Loucy (cell line): ENCODE measurements around the gene NUMBL.

Experiments
- EZH2phosphoT487 ChIP-seq: fragments of 200-600 bp; IDR thresholded peaks from 2 replicates; pipeline ENCODE4 v1.6.1; 2018; ENCODE audit warnings: antibody characterized with exemption, mild to moderate bottlenecking, moderate library complexity, borderline replicate concordance
- TF ChIP-seq, protein P1 (sequence below): fragments of 200-600 bp; sonication (generic); conservative IDR thresholded peaks from 2 replicates; pipeline ENCODE4 v1.5.1; 2014; ENCODE audit warnings: mild to moderate bottlenecking, antibody characterized with exemption, low read length

DNA sequence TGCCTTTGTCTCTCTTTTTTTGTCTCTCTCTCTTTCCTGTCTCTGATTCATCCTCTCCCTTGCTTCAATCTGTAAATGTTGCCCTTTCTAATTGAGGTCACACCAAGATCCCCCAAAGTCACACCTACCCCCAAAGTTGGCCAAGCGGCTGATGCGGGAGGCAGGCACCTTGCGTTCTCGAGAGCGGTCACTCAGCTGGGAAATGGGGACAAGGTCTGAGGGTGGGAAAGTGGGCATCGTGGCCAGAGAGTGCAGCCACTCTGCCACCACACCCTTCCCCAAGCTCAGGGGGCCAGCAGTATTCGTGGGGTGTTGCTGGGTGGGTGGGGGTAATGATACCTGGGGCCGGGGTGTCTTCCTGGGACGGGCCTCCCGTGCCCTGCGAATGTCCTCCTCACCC lies 23.5 kb upstream of the NUMBL start:
- TF ChIP-seq EZH2phosphoT487, result no peak
- TF ChIP-seq, protein P1, sequence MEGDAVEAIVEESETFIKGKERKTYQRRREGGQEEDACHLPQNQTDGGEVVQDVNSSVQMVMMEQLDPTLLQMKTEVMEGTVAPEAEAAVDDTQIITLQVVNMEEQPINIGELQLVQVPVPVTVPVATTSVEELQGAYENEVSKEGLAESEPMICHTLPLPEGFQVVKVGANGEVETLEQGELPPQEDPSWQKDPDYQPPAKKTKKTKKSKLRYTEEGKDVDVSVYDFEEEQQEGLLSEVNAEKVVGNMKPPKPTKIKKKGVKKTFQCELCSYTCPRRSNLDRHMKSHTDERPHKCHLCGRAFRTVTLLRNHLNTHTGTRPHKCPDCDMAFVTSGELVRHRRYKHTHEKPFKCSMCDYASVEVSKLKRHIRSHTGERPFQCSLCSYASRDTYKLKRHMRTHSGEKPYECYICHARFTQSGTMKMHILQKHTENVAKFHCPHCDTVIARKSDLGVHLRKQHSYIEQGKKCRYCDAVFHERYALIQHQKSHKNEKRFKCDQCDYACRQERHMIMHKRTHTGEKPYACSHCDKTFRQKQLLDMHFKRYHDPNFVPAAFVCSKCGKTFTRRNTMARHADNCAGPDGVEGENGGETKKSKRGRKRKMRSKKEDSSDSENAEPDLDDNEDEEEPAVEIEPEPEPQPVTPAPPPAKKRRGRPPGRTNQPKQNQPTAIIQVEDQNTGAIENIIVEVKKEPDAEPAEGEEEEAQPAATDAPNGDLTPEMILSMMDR, result no peak
